ENCODE results near the gene DTWD2. TPM values are rescaled to one million over a fixed set of nuclear protein-coding genes. Genes with fewer than 3 reads are reported as not detected.
"Not testable (repeated sequence)": the region's sequence is repeated elsewhere in the genome, so short reads cannot be mapped to it uniquely, and the experiment has no call there.

DTWD2 gene
- total RNA-seq, 1 experiment from 2014 or later = 12.3 TPM

DNA sequence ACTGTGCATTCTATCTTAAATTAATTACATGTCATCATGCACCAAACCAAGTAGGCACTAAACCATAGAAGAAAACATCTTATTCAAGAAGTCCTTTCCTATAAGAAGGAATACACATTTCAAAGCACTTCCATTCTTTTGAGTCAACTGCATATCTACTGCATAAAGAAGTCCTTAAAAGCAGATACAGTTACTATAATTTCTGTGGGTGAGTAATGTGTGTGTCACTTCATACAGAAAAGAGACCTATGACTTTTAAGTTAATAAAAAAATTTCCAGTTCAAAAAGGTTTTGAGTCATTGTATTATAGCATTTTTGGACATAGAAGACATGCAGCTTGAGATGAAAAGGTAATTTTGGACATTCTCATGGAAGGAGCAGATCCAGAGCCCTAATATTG, 125.0 kb downstream of the DTWD2 start:
- CTCF ChIA-PET = no interaction called here
- Mint-ChIP-seq H3K4me1 (ENCODE audit: low read depth, unreplicated experiment) (no peaks in the 10 kb centered on the region), H3K9me3 (ENCODE audit: low read depth, unreplicated experiment) (no peaks in the 10 kb centered on the region), H3K27me3 (ENCODE audit: unreplicated experiment) (no peaks in the 10 kb centered on the region), H3K27ac (ENCODE audit: unreplicated experiment) (no peak overlapping the region), H3K36me3 (ENCODE audit: insufficient read depth, unreplicated experiment) (no peaks in the 10 kb centered on the region), H3K4me3 (ENCODE audit: low read depth, unreplicated experiment) (no peak overlapping the region)
- TF ChIP-seq, protein P1, sequence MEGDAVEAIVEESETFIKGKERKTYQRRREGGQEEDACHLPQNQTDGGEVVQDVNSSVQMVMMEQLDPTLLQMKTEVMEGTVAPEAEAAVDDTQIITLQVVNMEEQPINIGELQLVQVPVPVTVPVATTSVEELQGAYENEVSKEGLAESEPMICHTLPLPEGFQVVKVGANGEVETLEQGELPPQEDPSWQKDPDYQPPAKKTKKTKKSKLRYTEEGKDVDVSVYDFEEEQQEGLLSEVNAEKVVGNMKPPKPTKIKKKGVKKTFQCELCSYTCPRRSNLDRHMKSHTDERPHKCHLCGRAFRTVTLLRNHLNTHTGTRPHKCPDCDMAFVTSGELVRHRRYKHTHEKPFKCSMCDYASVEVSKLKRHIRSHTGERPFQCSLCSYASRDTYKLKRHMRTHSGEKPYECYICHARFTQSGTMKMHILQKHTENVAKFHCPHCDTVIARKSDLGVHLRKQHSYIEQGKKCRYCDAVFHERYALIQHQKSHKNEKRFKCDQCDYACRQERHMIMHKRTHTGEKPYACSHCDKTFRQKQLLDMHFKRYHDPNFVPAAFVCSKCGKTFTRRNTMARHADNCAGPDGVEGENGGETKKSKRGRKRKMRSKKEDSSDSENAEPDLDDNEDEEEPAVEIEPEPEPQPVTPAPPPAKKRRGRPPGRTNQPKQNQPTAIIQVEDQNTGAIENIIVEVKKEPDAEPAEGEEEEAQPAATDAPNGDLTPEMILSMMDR (IDR thresholded peaks at IDR 0.05; ENCODE audit: unreplicated experiment) = no peak
- no TSS peak for BruUV-seq (replicated peaks)
- intact Hi-C loops (cut with micrococcal nuclease; ENCODE audit: unreplicated experiment) = no loop called here
- DNase-seq = no peak

DNA sequence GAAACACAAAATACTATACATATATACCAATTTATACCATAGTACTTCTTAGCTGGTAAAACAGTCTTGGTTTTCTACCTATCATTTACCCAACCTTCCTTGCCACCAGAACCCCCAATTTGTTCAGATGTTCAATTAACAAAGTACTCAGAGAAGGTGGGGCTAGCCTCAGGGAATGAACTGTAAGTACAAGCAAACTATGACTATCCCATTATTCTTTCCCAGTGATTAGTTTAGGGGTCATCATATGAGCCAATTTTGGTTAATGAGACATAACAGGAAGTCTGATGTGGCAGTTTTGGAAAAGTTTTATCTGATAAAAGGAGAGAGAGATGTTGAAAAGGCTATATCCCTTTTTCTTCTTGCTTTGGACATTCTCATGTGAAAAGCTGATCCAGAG, 125.8 kb downstream of the DTWD2 start:
- BruUV-seq (replicated peaks) = no TSS peak
- no peak for DNase-seq
- no peak overlapping the region for H3K27ac Mint-ChIP-seq (ENCODE audit: unreplicated experiment)
- intact Hi-C loops (cut with micrococcal nuclease; ENCODE audit: unreplicated experiment) = no loop called here
- CTCF ChIA-PET = no interaction called here
- H3K9me3 Mint-ChIP-seq (ENCODE audit: low read depth, unreplicated experiment) = no peaks in the 10 kb centered on the region
- H3K36me3 Mint-ChIP-seq (ENCODE audit: insufficient read depth, unreplicated experiment) = no peaks in the 10 kb centered on the region
- H3K27me3 Mint-ChIP-seq (ENCODE audit: unreplicated experiment) = no peaks in the 10 kb centered on the region
- no peaks in the 10 kb centered on the region for H3K4me1 Mint-ChIP-seq (ENCODE audit: low read depth, unreplicated experiment)
- TF ChIP-seq, protein P1 (IDR thresholded peaks at IDR 0.05; ENCODE audit: unreplicated experiment) = no peak
- H3K4me3 Mint-ChIP-seq (ENCODE audit: low read depth, unreplicated experiment) = no peak overlapping the region

DNA sequence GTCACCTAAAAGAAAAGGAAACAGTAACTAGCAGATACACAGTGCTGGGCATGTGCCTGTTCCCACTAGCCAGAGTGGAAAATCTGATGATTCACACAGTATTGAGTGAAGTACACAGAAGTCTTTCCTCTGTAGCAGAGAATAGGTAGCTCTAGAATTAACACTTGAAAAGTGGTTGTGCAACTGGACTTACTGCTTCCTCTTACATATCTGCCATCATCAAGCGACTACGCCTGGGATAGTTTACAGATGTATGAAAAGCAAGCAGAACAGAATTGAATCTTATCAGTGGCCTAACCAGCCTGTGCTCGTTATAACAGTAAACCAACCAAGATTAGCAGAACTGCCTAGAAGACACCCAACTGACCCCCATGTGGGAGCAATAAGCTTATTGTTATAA, 130.6 kb downstream of the DTWD2 start:
- TF ChIP-seq, protein P1 (IDR thresholded peaks at IDR 0.05; ENCODE audit: unreplicated experiment) = no peak
- BruUV-seq (replicated peaks) = no TSS peak
- no peaks in the 10 kb centered on the region for H3K27me3 Mint-ChIP-seq (ENCODE audit: unreplicated experiment)
- no peaks in the 10 kb centered on the region for H3K9me3 Mint-ChIP-seq (ENCODE audit: low read depth, unreplicated experiment)
- CTCF ChIA-PET = no interaction called here
- no peaks in the 10 kb centered on the region for H3K36me3 Mint-ChIP-seq (ENCODE audit: insufficient read depth, unreplicated experiment)
- no peak overlapping the region for H3K4me3 Mint-ChIP-seq (ENCODE audit: low read depth, unreplicated experiment)
- intact Hi-C loops (cut with micrococcal nuclease; ENCODE audit: unreplicated experiment) = no loop called here
- H3K27ac Mint-ChIP-seq (ENCODE audit: unreplicated experiment) = no peak overlapping the region
- no peaks in the 10 kb centered on the region for H3K4me1 Mint-ChIP-seq (ENCODE audit: low read depth, unreplicated experiment)
- DNase-seq = no peak

DNA sequence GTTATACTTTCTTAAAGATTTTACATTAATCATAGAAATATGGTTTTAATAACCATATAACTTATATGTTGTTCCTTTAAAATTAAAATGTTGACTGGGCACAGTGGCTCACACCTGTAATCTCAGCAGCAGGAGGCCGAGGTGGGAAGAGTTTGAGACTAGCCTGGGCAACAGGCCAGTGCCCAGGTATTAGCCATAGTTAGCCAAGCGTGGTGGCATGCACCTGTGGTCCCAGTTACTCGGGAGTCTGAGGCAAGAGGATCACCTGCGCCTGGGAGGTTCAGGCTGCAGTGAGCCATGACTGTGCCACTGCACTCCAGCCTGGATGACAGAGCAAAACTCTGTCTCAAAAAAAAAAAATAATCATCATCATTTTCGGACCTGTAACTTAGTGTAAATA, 133.5 kb downstream of the DTWD2 start:
- CTCF ChIA-PET = no interaction called here
- Mint-ChIP-seq H3K9me3 (ENCODE audit: low read depth, unreplicated experiment) (no peaks in the 10 kb centered on the region), H3K36me3 (ENCODE audit: insufficient read depth, unreplicated experiment) (no peaks in the 10 kb centered on the region), H3K4me1 (ENCODE audit: low read depth, unreplicated experiment) (no peaks in the 10 kb centered on the region), H3K27me3 (ENCODE audit: unreplicated experiment) (no peaks in the 10 kb centered on the region), H3K4me3 (ENCODE audit: low read depth, unreplicated experiment) (no peak overlapping the region), H3K27ac (ENCODE audit: unreplicated experiment) (no peak overlapping the region)
- intact Hi-C loops (cut with micrococcal nuclease; ENCODE audit: unreplicated experiment) = no loop called here
- no TSS peak for BruUV-seq (replicated peaks)
- TF ChIP-seq, protein P1 (IDR thresholded peaks at IDR 0.05; ENCODE audit: unreplicated experiment) = no peak
- DNase-seq = no peak

DNA sequence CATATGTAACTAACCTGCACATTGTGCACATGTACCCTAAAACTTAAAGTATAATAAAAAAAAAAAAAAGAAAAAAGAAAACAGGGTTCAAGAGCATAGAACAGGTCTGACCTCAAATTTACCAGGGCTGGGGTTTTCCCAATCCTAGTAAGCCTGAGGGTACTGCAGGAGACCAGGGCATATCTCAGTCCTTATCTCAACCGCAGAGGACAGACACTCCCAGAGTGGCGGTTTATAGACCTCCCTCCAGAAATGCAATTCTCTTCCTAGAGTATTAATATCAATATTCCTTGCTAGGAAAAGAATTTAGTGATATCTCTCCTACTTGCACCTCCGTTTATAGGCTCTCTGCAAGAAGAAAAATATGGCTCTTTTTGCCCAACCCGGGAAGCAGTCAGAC, 136.6 kb downstream of the DTWD2 start:
- CTCF ChIA-PET; BruUV-seq (replicated peaks): not testable (repeated sequence)

DNA sequence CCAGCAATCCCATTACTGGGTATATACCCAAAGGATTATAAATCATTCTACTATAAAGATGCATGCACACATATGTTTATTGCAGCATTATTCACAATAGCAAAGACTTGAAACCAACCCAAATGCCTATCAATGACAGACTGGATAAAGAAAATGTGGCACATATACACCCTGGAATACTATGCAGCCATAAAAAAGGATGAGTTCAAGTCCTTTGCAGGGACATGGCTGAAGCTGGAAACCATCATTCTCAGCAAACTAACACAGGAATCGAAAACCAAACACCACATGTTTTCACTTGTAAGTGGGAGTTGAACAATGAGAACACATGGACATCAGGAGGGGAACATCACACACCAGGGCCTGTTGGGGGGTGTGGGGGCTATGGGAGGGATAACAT, 138.8 kb downstream of the DTWD2 start:
- not testable (repeated sequence) for H3K27me3 Mint-ChIP-seq (ENCODE audit: unreplicated experiment); H3K4me3 Mint-ChIP-seq (ENCODE audit: low read depth, unreplicated experiment); H3K4me1 Mint-ChIP-seq (ENCODE audit: low read depth, unreplicated experiment)

More for the DNA sequence above, 136.6 kb downstream of the DTWD2 start:
- intact Hi-C loops (cut with micrococcal nuclease; ENCODE audit: unreplicated experiment); DNase-seq; H3K4me1 Mint-ChIP-seq (ENCODE audit: low read depth, unreplicated experiment); H3K27me3 Mint-ChIP-seq (ENCODE audit: unreplicated experiment); H3K36me3 Mint-ChIP-seq (ENCODE audit: insufficient read depth, unreplicated experiment); H3K27ac Mint-ChIP-seq (ENCODE audit: unreplicated experiment); H3K4me3 Mint-ChIP-seq (ENCODE audit: low read depth, unreplicated experiment); H3K9me3 Mint-ChIP-seq (ENCODE audit: low read depth, unreplicated experiment): not testable (repeated sequence)

More for the DNA sequence above, 138.8 kb downstream of the DTWD2 start:
- CTCF ChIA-PET; H3K9me3 Mint-ChIP-seq (ENCODE audit: low read depth, unreplicated experiment); BruUV-seq (replicated peaks); H3K36me3 Mint-ChIP-seq (ENCODE audit: insufficient read depth, unreplicated experiment); DNase-seq; H3K27ac Mint-ChIP-seq (ENCODE audit: unreplicated experiment); intact Hi-C loops (cut with micrococcal nuclease; ENCODE audit: unreplicated experiment): not testable (repeated sequence)
